HG02981 (cell line): Measurements from ENCODE around the gene MRPL58.
A peak's percentile ranks its signal among the peaks of the same experiment; 100 is the strongest.
"Not testable (repeated sequence)": the region's sequence is repeated elsewhere in the genome, so short reads cannot be mapped to it uniquely, and the experiment has no call there.

ENCODE experiments used
- ATAC-seq: cut with Tn5 transposase; IDR thresholded peaks from one replicate; pipeline ENCODE4 v1.9.1; 2021; ENCODE audit warnings: mild to moderate bottlenecking, moderate library complexity; ENCODE audit not compliant: unreplicated experiment

Gene MRPL58

DNA sequence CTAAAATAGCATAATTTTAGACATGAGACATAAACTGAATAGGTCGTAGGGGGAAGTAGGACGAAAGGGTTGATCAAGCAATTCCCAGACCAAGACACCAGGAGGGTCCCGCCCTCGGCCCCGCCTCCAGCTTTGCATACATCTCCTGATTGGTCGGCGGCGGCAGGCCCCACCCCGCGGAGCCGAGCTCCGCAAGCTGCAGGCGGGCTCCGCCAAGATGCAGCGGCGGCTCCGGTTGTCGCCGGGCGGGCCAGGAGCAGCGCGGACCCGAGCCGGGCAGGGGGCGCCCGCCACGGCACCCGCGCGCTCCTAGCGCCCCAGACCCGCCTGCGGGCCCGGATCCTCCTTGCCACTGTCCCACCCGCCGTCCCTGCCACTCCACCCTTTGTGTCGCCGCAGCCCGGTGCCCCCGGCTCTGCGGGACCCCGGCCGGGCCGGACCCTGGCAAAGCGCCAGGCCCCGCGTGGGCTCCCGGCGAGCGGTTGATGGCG, 25.0 kb upstream of the MRPL58 start, which contains the start of gene CDR2L:
Gene CDR2L (plus strand): TSS at position 215 of the 491 bp plus-strand sequence. CDS start 412 bp downstream, outside the sequence.
- peak; percentile 91 for ATAC-seq

DNA sequence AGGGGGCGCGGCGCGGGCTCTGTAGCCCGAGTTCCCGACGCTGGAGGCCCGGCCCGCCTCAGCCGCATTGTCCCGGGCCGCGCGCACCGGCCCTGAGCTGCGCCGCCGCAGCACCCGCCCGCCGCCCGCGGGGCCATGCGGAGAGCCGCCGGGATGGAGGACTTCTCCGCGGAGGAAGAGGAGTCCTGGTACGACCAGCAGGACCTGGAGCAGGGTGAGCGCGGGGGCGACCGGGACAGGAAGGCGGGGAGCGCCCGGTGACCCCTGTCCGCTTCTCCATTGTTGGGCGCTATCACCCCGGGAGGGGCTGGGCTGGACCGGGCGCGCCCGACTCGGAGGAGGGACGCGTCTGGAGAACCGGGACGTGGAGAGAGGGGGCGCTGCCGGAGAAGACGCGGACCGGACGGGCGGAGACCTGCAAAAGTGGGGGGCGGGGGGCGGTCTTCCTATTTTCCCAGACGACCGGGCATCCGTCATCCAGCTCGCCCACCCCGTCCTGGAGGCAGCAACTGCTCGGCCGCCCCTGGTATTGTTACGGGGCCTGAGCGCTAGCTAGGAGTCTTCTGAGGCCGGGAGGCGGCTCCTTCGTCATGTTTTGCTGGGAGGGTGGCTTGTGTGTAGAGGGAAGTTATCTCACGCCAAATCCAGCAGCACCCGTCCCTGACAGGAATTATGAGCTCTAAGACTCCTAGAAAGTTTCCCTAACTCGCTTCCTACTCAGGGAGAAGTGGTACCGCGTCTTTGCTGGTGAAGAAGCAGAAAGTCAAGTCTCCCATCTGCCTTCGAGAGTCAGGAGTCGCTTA, 24.4 kb upstream of the MRPL58 start:
- ATAC-seq = peak; percentile 24

DNA sequence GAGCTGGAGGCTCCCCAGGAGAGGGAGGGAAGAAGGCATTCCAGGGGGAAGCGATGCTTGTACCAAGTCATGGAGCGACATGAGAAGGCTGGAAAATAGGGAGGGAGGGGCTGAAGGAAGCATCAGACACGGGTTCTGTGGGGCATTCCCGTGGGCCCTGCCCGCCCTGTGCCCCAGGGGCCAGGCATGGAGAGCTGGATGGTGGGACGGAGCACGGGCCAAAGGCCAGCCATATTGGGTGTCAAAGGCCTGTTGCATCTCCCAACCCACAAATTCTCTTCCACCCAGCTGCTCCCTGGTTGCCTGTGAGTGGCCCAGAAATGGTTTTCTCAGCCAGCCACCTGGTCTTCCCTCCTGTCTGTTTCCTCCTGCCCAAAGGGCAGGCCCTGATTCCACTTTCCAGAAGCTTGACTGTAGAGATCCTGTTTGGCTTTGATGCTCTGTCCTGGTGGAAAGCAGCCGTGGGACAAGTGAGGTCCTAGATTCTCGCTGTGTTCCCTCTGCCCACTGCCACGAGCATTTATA, 21.8 kb upstream of the MRPL58 start:
- ATAC-seq = no peak

DNA sequence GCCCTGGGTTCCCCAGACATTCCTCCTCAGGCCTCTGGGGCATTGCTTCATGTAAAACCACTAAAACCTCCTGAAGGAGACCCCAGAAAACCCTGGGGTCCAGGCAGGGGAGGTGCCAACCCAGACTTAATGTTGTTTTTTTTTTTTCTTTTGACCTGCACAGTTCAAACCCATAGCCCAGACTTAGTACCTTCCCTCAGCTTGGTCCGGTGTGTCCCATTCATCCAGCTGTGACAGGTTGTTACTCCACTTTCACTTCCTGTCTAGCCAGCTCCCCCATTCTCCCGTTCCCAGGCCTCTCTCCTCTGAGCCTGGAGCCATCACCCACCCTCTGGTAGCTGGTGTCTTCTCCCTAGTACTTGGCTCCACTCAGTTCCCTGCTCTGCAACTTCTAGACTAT, 20.2 kb upstream of the MRPL58 start:
- ATAC-seq = no peak

DNA sequence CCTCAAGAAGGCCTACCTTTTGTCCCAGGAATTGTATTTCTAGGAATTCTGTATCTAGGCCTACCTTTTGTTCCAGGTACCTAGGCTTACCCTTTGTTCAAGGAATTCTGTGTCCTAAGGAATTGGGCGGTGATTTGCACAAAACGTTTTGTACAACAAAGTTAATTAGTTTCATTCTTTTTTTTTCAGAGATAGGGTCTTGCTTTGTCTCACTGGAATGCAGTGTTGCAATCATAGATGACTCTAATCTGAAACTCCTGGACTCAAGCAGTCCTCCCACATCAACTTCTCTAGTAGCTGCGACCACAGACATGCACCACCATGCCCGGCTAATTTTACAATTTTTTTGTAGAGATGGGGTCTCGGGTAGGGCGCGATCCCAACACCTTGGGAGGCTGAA, 18.0 kb upstream of the MRPL58 start:
- no peak for ATAC-seq

DNA sequence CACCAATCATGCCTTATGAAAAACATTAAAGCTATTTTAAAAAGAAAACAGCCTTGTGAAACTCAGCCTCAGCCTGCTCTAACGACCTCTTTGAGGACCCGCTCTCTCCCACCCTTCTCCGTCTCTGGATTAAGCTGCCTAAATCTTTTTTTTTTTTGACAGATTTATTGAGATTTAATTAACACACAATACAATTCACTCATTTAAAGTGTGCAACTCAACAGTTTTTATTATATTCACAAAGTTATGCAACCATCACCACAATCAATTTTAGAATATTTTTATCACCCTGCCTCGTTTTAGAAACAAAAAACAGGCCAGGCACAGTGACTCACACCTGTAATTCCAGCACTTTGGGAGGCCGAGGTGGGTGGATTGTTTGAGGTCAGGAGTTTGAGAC, 16.6 kb upstream of the MRPL58 start:
- ATAC-seq = no peak

DNA sequence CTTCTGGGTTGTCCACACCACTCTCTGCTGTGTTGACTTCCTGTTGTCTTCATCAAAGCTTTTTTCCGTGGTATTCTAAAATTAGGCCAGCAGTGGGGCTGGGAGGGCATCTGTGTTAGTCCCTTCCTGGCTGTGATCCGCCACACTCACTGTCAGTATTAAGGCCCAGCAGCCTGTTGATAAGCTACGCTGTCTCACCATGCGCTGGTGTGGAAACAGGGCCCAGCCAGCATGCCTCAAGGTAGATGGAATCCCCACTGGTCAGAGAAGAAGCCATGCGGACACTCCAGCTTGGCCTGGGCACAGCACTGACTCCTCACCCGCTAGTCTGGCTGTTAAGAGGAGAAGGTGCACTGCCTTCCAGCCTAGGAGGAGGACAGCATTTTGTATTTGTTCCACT, 13.7 kb upstream of the MRPL58 start:
- no peak for ATAC-seq

DNA sequence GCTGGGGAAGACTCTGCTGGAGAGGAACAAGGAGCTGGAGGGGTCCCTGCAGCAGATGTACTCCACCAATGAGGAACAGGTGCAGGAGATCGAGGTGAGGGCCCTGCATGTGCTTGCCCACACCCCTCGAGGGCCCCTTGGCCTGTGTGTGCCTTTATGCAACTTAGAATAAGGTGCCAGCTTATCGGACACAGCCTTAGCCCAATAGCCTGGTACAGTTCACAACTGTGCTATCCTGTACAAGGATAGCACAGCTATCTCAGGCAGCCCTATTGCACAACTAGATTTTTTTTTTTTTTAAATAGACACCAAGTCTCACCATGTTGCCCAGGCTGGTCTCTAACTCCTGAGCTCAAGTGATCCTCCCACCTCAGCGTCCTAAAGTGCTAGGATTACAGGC, 12.9 kb upstream of the MRPL58 start:
- ATAC-seq = no peak

DNA sequence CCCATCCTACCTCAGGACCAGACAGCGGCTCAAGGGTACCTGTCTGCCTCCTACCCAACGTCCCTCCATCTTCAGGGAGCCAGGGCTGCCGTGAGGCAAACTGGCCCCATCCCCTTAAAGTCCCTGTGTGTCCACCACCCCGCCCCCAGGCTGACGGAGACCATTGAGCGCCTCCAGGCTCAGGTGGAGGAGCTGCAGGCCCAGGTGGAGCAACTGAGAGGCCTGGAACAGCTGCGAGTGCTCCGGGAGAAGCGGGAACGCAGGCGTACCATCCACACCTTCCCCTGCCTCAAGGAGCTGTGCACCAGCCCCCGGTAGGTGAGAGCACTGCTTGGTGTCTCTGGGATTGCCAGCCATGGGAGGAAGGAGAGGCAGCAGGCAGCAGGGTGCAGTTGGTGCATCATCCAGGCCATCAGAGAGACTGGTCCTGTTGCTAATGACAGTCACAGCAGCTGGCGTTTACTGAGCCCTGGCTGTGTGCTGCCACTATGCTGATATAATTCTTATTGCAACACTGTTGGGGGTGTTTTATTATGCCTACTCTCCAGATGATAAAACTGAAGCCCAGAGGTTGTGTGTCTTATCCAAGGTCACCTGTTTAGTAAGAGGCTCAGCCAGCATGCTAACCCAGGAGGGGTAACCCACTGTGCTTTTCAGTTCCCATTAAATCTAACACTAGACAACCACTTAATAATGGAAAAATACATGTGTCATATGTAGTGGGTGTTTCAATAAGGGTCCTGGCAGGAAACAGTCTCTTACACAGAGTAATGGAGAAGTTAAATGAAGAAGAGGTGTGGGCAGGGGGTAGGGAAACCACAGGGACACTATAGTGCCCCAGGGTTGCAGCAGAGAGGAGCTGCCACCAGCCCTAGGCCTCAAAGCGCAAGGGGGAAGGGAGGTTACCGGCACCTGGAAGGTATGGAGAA, 10.3 kb upstream of the MRPL58 start:
- no peak for ATAC-seq

DNA sequence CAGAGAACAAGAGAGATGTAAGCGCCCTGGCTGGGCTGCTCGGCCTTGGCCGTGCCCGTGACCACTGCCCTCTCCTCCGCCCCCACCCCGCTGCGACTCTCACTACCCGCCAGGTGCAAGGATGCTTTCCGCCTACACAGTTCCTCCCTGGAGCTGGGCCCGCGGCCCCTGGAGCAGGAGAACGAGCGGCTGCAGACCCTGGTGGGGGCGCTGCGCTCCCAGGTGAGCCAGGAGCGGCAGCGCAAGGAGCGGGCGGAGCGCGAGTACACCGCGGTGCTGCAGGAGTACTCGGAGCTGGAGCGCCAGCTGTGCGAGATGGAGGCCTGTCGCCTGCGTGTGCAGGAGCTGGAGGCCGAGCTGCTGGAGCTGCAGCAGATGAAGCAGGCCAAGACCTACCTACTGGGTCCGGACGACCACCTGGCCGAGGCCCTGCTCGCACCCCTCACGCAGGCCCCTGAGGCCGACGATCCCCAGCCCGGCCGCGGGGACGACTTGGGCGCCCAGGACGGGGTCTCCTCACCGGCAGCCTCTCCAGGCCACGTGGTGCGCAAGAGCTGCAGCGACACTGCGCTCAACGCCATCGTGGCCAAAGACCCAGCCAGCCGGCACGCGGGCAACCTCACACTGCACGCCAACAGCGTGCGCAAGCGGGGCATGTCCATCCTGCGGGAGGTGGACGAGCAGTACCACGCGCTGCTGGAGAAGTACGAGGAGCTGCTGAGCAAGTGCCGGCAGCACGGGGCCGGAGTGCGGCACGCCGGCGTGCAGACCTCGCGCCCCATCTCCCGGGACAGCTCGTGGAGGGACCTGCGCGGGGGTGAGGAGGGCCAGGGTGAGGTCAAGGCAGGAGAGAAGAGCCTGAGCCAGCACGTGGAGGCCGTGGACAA, 9.2 kb upstream of the MRPL58 start:
- ATAC-seq = no peak

- no peak for ATAC-seq
Observed at GRCh38 chr17:75003957-75004355, 8.5 kb upstream of the MRPL58 start.

- no peak for ATAC-seq
Observed at GRCh38 chr17:75004371-75004770, 8.1 kb upstream of the MRPL58 start.

DNA sequence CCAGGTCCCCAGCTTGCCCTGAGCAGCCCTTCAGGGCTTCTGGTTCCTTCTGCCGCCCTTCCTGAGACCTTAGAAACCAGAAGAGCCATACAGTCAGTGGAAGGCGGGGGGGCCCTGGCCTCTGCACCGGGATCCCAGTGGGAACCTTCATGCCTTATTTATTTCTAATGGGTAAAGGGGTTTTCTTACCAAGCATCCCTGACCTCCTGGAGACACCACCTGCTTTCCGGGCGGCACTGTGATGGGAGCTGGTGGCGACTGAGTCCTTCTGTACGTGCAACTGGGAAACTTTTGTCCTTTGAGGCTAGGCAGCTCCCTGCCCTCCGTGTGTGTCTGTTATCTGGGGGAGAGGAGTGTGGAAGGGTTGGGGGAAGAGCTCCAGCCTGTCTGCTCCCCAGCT, 7.2 kb upstream of the MRPL58 start:
- ATAC-seq = no peak

- not testable (repeated sequence) for ATAC-seq
Observed at GRCh38 chr17:75006084-75006483, 6.4 kb upstream of the MRPL58 start.

- ATAC-seq = no peak
Observed at GRCh38 chr17:75006653-75007052, 5.8 kb upstream of the MRPL58 start.

GRCh38 chr17:75008373-75008772, 4.1 kb upstream of the MRPL58 start:
- ATAC-seq = no peak

GRCh38 chr17:75009139-75009724, 3.2 kb upstream of the MRPL58 start:
- no peak for ATAC-seq

GRCh38 chr17:75010683-75011400, 1.6 kb upstream of the MRPL58 start:
- no peak for ATAC-seq

- ATAC-seq = no peak
Observed at GRCh38 chr17:75011401-75012095, 922 bp upstream of the MRPL58 start.
